ENCODE measurements around the gene APOBEC3C.

GRCh38 chr22:39003165-39003638 is 10.9 kb upstream of the APOBEC3C start:
- TF ChIP-seq CTCF (IDR thresholded peaks at IDR 0.05) (peak; percentile 51 to 73 (median 71)), POLR2A (IDR thresholded peaks at IDR 0.05) (no peak)
